Epithelial cell of proximal tubule (primary cell): Measurements from ENCODE around the gene JUNB. TPM values are rescaled to one million over a fixed set of nuclear protein-coding genes. Genes with fewer than 3 reads are reported as not detected.

Experiments used
- DNase-seq: peaks from one replicate; pipeline ENCODE4 v3.0.0-alpha.2; 2011; ENCODE audit warnings: low read depth
- H3K4me3 ChIP-seq: 2 replicates; pipeline ENCODE4 v1.5.1; 2011; ENCODE audit warnings: low read depth, mild to moderate bottlenecking, low read length
- CTCF ChIP-seq: conservative IDR thresholded peaks from 2 replicates; pipeline ENCODE4 v1.5.1; 2012; ENCODE audit warnings: low read depth, mild to moderate bottlenecking, low read length
- total RNA-seq: library from RNA; depleted of rRNA; stranded (reverse); fragments of >200 nt; gene quantifications from 2 replicates; pipeline ENCODE4 v1.2.3, GENCODE V29; 2015

The JUNB gene
- total RNA-seq, 1 donor from 2014 or later, result 251 TPM

DNA sequence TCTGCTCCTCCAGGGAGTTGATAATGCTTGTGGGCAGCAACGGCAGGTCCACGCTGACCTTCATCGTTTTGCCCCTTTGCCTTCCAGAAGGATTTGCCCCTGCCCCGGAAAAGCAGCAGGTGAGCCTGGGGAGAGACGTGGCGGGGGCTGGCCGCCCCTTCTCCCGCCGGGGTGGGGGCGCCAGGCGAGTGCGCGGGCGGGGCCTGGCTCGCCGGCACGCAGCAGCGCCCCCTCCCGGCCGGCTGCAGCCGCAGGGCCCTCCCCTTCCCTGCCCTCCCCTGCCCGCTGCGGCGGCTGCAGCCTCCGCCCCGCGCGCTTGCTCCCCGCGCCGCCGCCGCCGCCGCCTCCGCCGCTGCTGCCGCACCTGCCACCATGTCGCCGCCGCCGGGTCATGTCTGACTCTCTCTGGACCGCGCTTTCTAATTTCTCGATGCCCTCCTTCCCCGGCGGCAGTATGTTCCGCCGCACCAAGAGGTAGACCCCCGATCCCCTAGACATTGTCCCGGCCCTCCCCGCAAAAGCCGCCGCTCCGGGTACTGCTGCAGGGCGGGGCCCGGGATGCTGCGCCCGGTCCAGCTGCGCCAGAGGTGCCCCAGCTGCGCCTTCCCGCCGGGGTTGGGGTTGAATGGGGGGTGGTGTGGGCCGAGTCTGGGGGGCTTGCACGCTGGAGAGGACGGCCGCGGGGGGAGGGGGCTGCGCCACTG is 47.0 kb downstream of the JUNB start, which contains the start of gene MAST1:
Gene MAST1, plus strand, starts transcription at position 334 of the 704 bp plus-strand sequence. Its CDS starts 58 bp downstream, at position 392.
- no peak for TF ChIP-seq CTCF
- DNase-seq, result no peak
- H3K4me3 ChIP-seq, result peak within 1 kb of the TSS; percentile 46

GRCh38 chr19:12838886-12839756 is 47.8 kb downstream of the JUNB start:
- DNase-seq, result no peak
- H3K4me3 ChIP-seq, result no peak overlapping the region
- no peak for TF ChIP-seq CTCF

- H3K4me3 ChIP-seq, result peak overlapping the region; percentile 40
- TF ChIP-seq CTCF, result no peak
- peak; percentile 20 for DNase-seq
Measured at GRCh38 chr19:12840091-12841079, 49.1 kb downstream of the JUNB start.

DNA sequence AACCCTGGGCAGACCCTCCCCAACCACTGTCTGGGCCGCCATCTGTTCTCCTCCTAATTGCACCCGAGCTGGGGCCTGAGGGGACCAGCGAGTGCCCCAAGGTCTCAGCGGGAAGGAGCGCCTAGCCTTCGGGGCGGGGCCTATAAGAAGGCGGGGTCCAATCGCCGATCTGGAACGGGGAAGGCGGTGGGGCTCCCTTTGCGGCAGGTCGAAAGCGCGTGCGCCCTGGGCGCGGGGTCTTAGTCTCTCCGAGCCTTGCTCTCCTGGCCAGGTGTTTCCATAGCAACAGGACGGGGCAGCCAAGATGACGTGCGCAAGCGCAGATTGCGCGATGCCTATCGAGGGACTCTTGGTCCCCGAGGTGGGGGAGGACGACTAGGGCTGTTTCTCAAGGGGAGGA is 49.8 kb downstream of the JUNB start:
- no peak for TF ChIP-seq CTCF
- peak overlapping the region; percentile 40 for H3K4me3 ChIP-seq
- no peak for DNase-seq

DNA sequence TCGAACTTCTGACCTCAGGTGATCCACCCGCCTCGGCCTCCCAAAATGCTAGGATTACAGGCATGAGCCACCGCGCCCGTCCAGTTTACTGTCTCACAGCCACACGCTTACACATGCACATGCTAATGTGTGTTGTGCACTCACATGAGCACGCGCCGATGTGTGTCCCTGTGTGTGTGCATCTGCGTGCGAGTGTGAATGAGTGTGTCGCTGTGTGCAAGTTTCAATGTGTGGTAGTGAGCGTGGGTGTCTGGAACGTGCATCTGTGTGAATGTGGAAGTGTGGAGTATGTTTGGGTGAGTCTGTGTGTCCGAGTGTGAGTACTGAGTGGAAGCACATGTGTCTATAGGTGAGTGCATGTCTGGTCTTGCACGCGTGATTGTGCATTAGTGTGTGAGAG is 51.2 kb downstream of the JUNB start:
- TF ChIP-seq CTCF, result no peak
- no peak for DNase-seq
- no peak overlapping the region for H3K4me3 ChIP-seq

Other genes with a start within 250 kb of the JUNB start
- 3.0 and 3.3 TPM in 2 replicates for gene ZNF564, start 240.0 kb upstream of the JUNB start, total RNA-seq
- 1.2 and 2.0 TPM in 2 replicates for gene ZNF490, start 180.7 kb upstream of the JUNB start, total RNA-seq
- 4.1 and 5.5 TPM in 2 replicates for gene ZNF791, start 180.6 kb upstream of the JUNB start, total RNA-seq
- gene MAN2B1, start 124.7 kb upstream of the JUNB start, total RNA-seq, result 41.7 and 64.2 TPM in 2 replicates
- 3.6 and 10.8 TPM in 2 replicates for gene WDR83, start 124.7 kb upstream of the JUNB start, total RNA-seq
- gene DHPS, start 109.6 kb upstream of the JUNB start, total RNA-seq, result 108 and 134 TPM in 2 replicates
- gene GNG14, start 103.5 kb upstream of the JUNB start, total RNA-seq, result not detected in 2 replicates
- 18.5 and 21.3 TPM in 2 replicates for gene FBXW9, start 94.9 kb upstream of the JUNB start, total RNA-seq
- gene TNPO2, start 67.6 kb upstream of the JUNB start, total RNA-seq, result 21.9 and 33.3 TPM in 2 replicates
- gene TRIR, start 56.8 kb upstream of the JUNB start, total RNA-seq, result 430 and 635 TPM in 2 replicates
- gene GET3, start 54.0 kb upstream of the JUNB start, total RNA-seq, result 86.6 and 151 TPM in 2 replicates
- gene BEST2, start 39.7 kb upstream of the JUNB start, total RNA-seq, result not detected in 2 replicates
- 12.3 and 26.3 TPM in 2 replicates for gene HOOK2, start 15.9 kb upstream of the JUNB start, total RNA-seq
- 463 and 571 TPM in 2 replicates for gene PRDX2, start 10.3 kb downstream of the JUNB start, total RNA-seq
- gene THSD8, start 10.6 kb downstream of the JUNB start, total RNA-seq, result not detected in 2 replicates
- gene RNASEH2A, start 15.1 kb downstream of the JUNB start, total RNA-seq, result 49.6 and 62.7 TPM in 2 replicates
- not detected in 2 replicates for gene RTBDN, start 43.1 kb downstream of the JUNB start, total RNA-seq
- gene MAST1, start 47.0 kb downstream of the JUNB start, total RNA-seq, result 0.22 and 1.5 TPM in 2 replicates
- gene DNASE2, start 90.0 kb downstream of the JUNB start, total RNA-seq, result 21.0 and 24.0 TPM in 2 replicates
- 0.51 TPM in 1 of 2 replicates, not detected in the other for gene KLF1, start 95.7 kb downstream of the JUNB start, total RNA-seq
- 43.4 and 49.1 TPM in 2 replicates for gene GCDH, start 99.7 kb downstream of the JUNB start, total RNA-seq
- gene SYCE2, start 127.8 kb downstream of the JUNB start, total RNA-seq, result 0.22 and 1.3 TPM in 2 replicates
- 89.1 and 101 TPM in 2 replicates for gene FARSA, start 142.2 kb downstream of the JUNB start, total RNA-seq
- 1,613 and 1,812 TPM in 2 replicates for gene CALR, start 147.1 kb downstream of the JUNB start, total RNA-seq
- gene RAD23A, start 154.4 kb downstream of the JUNB start, total RNA-seq, result 108 and 129 TPM in 2 replicates
- gene GADD45GIP1, start 165.7 kb downstream of the JUNB start, total RNA-seq, result 87.2 and 105 TPM in 2 replicates
- 0.06 and 0.07 TPM in 2 replicates for gene DAND5, start 178.1 kb downstream of the JUNB start, total RNA-seq
- 1.7 TPM in 1 of 2 replicates, not detected in the other for gene NFIX, start 204.0 kb downstream of the JUNB start, total RNA-seq